GM12891 (cell line): ENCODE data around the gene DNAH17.

Source experiments
- PAX5 ChIP-seq: IDR thresholded peaks from 2 replicates; pipeline ENCODE4 v1.6.1; 2011; ENCODE audit warnings: low read length, moderate library complexity, mild to moderate bottlenecking; ENCODE audit not compliant: insufficient read depth, severe bottlenecking
- POLR2A ChIP-seq: IDR thresholded peaks from 2 replicates; pipeline ENCODE4 v1.6.1; 2011; ENCODE audit warnings: low read depth, low read length, control low read depth
- POLR2AphosphoS5 ChIP-seq: IDR thresholded peaks from 2 replicates; pipeline ENCODE4 v1.6.1; 2011; ENCODE audit warnings: low read depth, low read length, control low read depth
- POU2F2 ChIP-seq: IDR thresholded peaks from 2 replicates; pipeline ENCODE4 v1.6.1; 2011; ENCODE audit warnings: low read depth, mild to moderate bottlenecking, control low read depth, low read length, moderate library complexity
- SPI1 ChIP-seq: IDR thresholded peaks from 2 replicates; pipeline ENCODE4 v1.6.1; 2011; ENCODE audit warnings: low read depth, low read length, control low read depth
- TAF1 ChIP-seq: IDR thresholded peaks from 2 replicates; pipeline ENCODE4 v1.6.1; 2011; ENCODE audit warnings: low read depth, low read length, control low read depth

GRCh38 chr17:78381601-78382232 is 195.5 kb downstream of the DNAH17 start:
- TF ChIP-seq POLR2AphosphoS5 = no peak
- no peak for TF ChIP-seq POLR2A
- no peak for TF ChIP-seq TAF1
- no peak for TF ChIP-seq POU2F2
- TF ChIP-seq SPI1 = no peak
- TF ChIP-seq PAX5 = no peak
